GM12878 (cell line): Measurements from ENCODE around the gene ADCY2. TPM values are rescaled to one million over a fixed set of nuclear protein-coding genes. Genes with fewer than 3 reads are reported as not detected.

ENCODE experiments used
- ATAC-seq: fragments of 200-7000 bp; cut with Tn5 transposase; 3 replicates; pipeline ENCODE4 v1.9.1; 2020; ENCODE audit warnings: mild to moderate bottlenecking, moderate library complexity
- BruUV-seq: library from RNA; stranded (reverse); fragments of 400-500 nt; replicated peaks from 2 replicates; lab custom pipeline; 2021; lab: Mats Ljungman, UMichigan
- CTCF ChIA-PET: fragments of 300-600 bp; sonication (Branson Sonifier 250); formaldehyde crosslinking; extraction: SDS; loops from one replicate; lab custom pipeline; 2021; ENCODE audit warnings: inconsistent platforms; lab: Yijun Ruan, JAX
- POLR2A ChIA-PET: fragments of 350-600 bp; formaldehyde crosslinking; extraction: SDS; loops from one replicate; lab custom pipeline; 2021; ENCODE audit warnings: inconsistent platforms; lab: Charles Lee
- RAD21 ChIA-PET: fragments of 300-600 bp; sonication (Branson Sonifier 250); formaldehyde crosslinking; loops from one replicate; lab custom pipeline; 2023; ENCODE audit warnings: antibody characterized with exemption; ENCODE audit not compliant: unreplicated experiment; lab: Charles Lee
- SMC1A ChIA-PET: fragments of 300-600 bp; sonication (Branson Sonifier 250); formaldehyde crosslinking; loops from one replicate; lab custom pipeline; 2023; ENCODE audit not compliant: unreplicated experiment, uncharacterized antibody; lab: Charles Lee
- DNase-seq: peaks from one replicate; pipeline ENCODE4 v3.0.0-alpha.2; 2011; ENCODE audit warnings: low read depth, low spot score
- FAIRE-seq: peaks from 3 replicates; lab custom pipeline; 2011; peaks lifted over from hg19 to GRCh38; lab: Jason Lieb, UNC
- H2AFZ ChIP-seq: 2 replicates; pipeline ENCODE4 v1.6.0; 2011; ENCODE audit warnings: low read depth, low read length, control low read depth; ENCODE audit not compliant: control insufficient read depth
- H3K27ac ChIP-seq: 2 replicates; pipeline ENCODE4 v1.5.1; 2011; ENCODE audit warnings: control low read depth; ENCODE audit not compliant: control insufficient read depth, insufficient read depth
- H3K27me3 ChIP-seq, 2 experiments: replicated peaks in 1 of 2; 2 replicates each; pipeline versions ENCODE4 v1.6.0 to v1.6.1; 2011; ENCODE audit warnings: low read length in 1 of 2; ENCODE audit not compliant: control insufficient read depth in 2 of 2, insufficient read depth in 2 of 2
- H3K36me3 ChIP-seq, 2 experiments: 2 replicates each; pipeline ENCODE4 v1.5.1; 2011; ENCODE audit warnings: low read length in 1 of 2; ENCODE audit not compliant: control insufficient read depth in 2 of 2, insufficient read depth in 2 of 2
- H3K4me1 ChIP-seq: 2 replicates; pipeline ENCODE4 v1.6.1; 2011; ENCODE audit warnings: mild to moderate bottlenecking, low read length, moderate library complexity, mixed read lengths; ENCODE audit not compliant: control insufficient read depth, insufficient read depth
- H3K4me2 ChIP-seq: 2 replicates; pipeline ENCODE4 v1.6.0; 2011; ENCODE audit warnings: control low read depth; ENCODE audit not compliant: control insufficient read depth, insufficient read depth
- H3K4me3 ChIP-seq: fragments of 200-600 bp; sonication (generic); 2 replicates; pipeline ENCODE4 v1.5.1; 2016
- H3K79me2 ChIP-seq: 2 replicates; pipeline ENCODE4 v1.6.0; 2011; ENCODE audit warnings: low read length; ENCODE audit not compliant: control insufficient read depth, insufficient read depth
- H3K9ac ChIP-seq: 2 replicates; pipeline ENCODE4 v1.8.0; 2011; ENCODE audit warnings: low read length, control low read depth, mixed read lengths; ENCODE audit not compliant: control insufficient read depth, insufficient read depth
- H3K9me3 ChIP-seq: replicated peaks from 3 replicates; pipeline ENCODE4 v1.5.1; 2011; ENCODE audit warnings: mild to moderate bottlenecking, low read length; ENCODE audit not compliant: control insufficient read depth, insufficient read depth
- H4K20me1 ChIP-seq: 2 replicates; pipeline ENCODE4 v1.6.0; 2011; ENCODE audit not compliant: control insufficient read depth, insufficient read depth
- CHD2 ChIP-seq: IDR thresholded peaks from 2 replicates; pipeline ENCODE4 v1.6.1; 2011; ENCODE audit warnings: low read depth, low read length, improper control_type of control experiment, borderline replicate concordance
- IKZF2 ChIP-seq, 2 experiments: fragments of 450-650 bp; IDR thresholded peaks; 2 replicates each; pipeline ENCODE4 v1.6.1; 2017; ENCODE audit warnings: mild to moderate bottlenecking in 2 of 2, moderate library complexity in 2 of 2
- RAD21 ChIP-seq: IDR thresholded peaks from 2 replicates; pipeline ENCODE4 v1.6.1; 2011; ENCODE audit warnings: mild to moderate bottlenecking, low read depth, low read length, moderate library complexity; ENCODE audit not compliant: insufficient read depth
- SMC3 ChIP-seq: IDR thresholded peaks from 2 replicates; pipeline ENCODE4 v1.6.1; 2011; ENCODE audit warnings: low read length, improper control_type of control experiment, borderline replicate concordance
- WGBS: methylation state at CpG from one replicate; pipeline ENCODE4 v1.1.6; 2016; ENCODE audit warnings: low lambda C conversion rate; ENCODE audit not compliant: insufficient replicate concordance, insufficient coverage; ENCODE audit errors: missing lambda C conversion rate; 5-methylcytosine and 5-hydroxymethylcytosine counted together
- in situ Hi-C: fragments of 300-500 bp; cut with MboI; formaldehyde crosslinking; loops from 9 replicates; pipeline ENCODE4 v1.14.3; 2018; ENCODE audit warnings: mixed read lengths
- intact Hi-C: fragments of 100-400 bp; cut with micrococcal nuclease; formaldehyde crosslinking; loops from one replicate; pipeline ENCODE4 v1.14.2; 2022; ENCODE audit not compliant: unreplicated experiment
- polyA plus RNA-seq, 11 experiments: library from polyadenylated mRNA; depleted of rRNA in 4 of 11; unstranded in 6 of 11; stranded (reverse) in 5 of 11; fragments of >200 nt; fragmentation: Nextera tagmentation in 4 of 11; fragmentation: Illumina TruSeq in 1 of 11; extraction: Ambion mirVana in 4 of 11; extraction: Trizol in 1 of 11; gene quantifications; 1 replicate in 1 of 11; 2 replicates in 10 of 11; pipeline versions ENCODE4 v1.2.1 to v1.2.3, GENCODE V29; 2011 to 2016; ENCODE audit warnings: inconsistent platforms in 2 of 11, missing spikeins in 2 of 11, low read depth in 1 of 11
- total RNA-seq, 4 experiments: library from RNA; depleted of rRNA in 3 of 4; stranded (reverse); fragments of >200 nt in 3 of 4; fragmentation: Illumina TruSeq in 1 of 4; extraction: Trizol in 1 of 4; gene quantifications; 2 replicates each; pipeline versions ENCODE4 v1.2.1 to v1.2.3, GENCODE V29; 2013 to 2021
- TF ChIP-seq, protein P1 (sequence below): fragments of 450-650 bp; IDR thresholded peaks from 2 replicates; pipeline ENCODE4 v1.6.1; 2017; ENCODE audit warnings: mild to moderate bottlenecking, moderate library complexity
- TF ChIP-seq, protein P2 (sequence below), 3 experiments: IDR thresholded peaks in 2 of 3; conservative IDR thresholded peaks in 1 of 3; 2 replicates each; pipeline ENCODE4 v1.5.1; 2011; ENCODE audit warnings: low read depth in 3 of 3, low read length in 3 of 3, mild to moderate bottlenecking in 3 of 3, control low read depth in 2 of 3, moderate library complexity in 2 of 3, inconsistent platforms in 1 of 3, mixed read lengths in 1 of 3; ENCODE audit not compliant: control insufficient read depth in 2 of 3, insufficient read depth in 1 of 3; ENCODE audit errors: extremely low read depth in 1 of 3

The ADCY2 gene
- total and polyA plus RNA-seq, 10 of the 15 experiments (the other 5 are each of a cell fraction or from before 2014, with no cell fraction given) = 0.07 to 0.26 TPM; not detected in 8

DNA sequence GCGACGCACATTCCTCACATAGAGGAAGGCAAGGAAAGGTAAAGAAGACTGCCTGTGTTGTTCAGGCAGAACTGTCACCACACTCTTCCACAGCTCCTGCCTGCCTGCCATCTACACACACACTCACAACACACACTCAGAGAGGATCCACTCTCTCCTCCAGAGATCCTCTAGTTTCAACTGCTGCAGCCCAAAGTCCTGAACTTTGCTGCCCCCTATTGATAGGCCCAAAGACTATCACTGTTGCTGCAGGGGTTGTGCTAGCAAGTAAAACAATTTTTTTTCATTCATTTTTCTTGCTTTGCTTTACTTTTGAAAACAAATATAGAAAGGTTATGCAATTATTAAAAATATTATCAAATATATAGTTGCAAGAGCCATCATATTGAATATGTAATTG, 460.9 kb downstream of the ADCY2 start:
- no peaks in the 10 kb centered on the region for H3K4me1 ChIP-seq
- H3K4me2 ChIP-seq = no peak overlapping the region
- ChIA-PET SMC1A (interaction anchor here (0.6 to 1.0 kb wide), 2 partner anchors 18 to 103 kb away, joined by 3 read pairs; no protein-coding TSS in a partner anchor), RAD21 (no interaction called here), CTCF (interaction anchor here (0.6 to 2.2 kb wide), 5 partner anchors 13 to 501 kb away, joined by 3 to 8 read pairs (median 5); no protein-coding TSS in a partner anchor), POLR2A (no interaction called here)
- ATAC-seq (peak; percentile 76), DNase-seq (no peak), FAIRE-seq (peak; percentile 41)
- no TSS peak for BruUV-seq
- H3K27me3 ChIP-seq = no peaks in the 10 kb centered on the region
- peaks cover 0 to 15% of the 10 kb centered on the region in 2 experiments; a peak in 3 of 4 replicates for H3K36me3 ChIP-seq
- no peaks in the 10 kb centered on the region for H3K79me2 ChIP-seq
- no peak overlapping the region for H2AFZ ChIP-seq
- H3K27ac ChIP-seq = no peak overlapping the region
- intact Hi-C loops (no loop called here), in situ Hi-C loops (no loop called here)
- H4K20me1 ChIP-seq = no peaks in the 10 kb centered on the region
- TF ChIP-seq, protein P1, sequence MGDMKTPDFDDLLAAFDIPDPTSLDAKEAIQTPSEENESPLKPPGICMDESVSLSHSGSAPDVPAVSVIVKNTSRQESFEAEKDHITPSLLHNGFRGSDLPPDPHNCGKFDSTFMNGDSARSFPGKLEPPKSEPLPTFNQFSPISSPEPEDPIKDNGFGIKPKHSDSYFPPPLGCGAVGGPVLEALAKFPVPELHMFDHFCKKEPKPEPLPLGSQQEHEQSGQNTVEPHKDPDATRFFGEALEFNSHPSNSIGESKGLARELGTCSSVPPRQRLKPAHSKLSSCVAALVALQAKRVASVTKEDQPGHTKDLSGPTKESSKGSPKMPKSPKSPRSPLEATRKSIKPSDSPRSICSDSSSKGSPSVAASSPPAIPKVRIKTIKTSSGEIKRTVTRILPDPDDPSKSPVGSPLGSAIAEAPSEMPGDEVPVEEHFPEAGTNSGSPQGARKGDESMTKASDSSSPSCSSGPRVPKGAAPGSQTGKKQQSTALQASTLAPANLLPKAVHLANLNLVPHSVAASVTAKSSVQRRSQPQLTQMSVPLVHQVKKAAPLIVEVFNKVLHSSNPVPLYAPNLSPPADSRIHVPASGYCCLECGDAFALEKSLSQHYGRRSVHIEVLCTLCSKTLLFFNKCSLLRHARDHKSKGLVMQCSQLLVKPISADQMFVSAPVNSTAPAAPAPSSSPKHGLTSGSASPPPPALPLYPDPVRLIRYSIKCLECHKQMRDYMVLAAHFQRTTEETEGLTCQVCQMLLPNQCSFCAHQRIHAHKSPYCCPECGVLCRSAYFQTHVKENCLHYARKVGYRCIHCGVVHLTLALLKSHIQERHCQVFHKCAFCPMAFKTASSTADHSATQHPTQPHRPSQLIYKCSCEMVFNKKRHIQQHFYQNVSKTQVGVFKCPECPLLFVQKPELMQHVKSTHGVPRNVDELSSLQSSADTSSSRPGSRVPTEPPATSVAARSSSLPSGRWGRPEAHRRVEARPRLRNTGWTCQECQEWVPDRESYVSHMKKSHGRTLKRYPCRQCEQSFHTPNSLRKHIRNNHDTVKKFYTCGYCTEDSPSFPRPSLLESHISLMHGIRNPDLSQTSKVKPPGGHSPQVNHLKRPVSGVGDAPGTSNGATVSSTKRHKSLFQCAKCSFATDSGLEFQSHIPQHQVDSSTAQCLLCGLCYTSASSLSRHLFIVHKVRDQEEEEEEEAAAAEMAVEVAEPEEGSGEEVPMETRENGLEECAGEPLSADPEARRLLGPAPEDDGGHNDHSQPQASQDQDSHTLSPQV = no peak
- TF ChIP-seq, protein P2, sequence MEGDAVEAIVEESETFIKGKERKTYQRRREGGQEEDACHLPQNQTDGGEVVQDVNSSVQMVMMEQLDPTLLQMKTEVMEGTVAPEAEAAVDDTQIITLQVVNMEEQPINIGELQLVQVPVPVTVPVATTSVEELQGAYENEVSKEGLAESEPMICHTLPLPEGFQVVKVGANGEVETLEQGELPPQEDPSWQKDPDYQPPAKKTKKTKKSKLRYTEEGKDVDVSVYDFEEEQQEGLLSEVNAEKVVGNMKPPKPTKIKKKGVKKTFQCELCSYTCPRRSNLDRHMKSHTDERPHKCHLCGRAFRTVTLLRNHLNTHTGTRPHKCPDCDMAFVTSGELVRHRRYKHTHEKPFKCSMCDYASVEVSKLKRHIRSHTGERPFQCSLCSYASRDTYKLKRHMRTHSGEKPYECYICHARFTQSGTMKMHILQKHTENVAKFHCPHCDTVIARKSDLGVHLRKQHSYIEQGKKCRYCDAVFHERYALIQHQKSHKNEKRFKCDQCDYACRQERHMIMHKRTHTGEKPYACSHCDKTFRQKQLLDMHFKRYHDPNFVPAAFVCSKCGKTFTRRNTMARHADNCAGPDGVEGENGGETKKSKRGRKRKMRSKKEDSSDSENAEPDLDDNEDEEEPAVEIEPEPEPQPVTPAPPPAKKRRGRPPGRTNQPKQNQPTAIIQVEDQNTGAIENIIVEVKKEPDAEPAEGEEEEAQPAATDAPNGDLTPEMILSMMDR (IDR thresholded peaks at IDR 0.05 in 2 of 3, conservative IDR thresholded peaks at IDR 0.05 in 1 of 3; ENCODE audit: control insufficient read depth in 2 of 3, extremely low read depth in 1 of 3, insufficient read depth in 1 of 3, low read depth in 3 of 3, low read length in 3 of 3) = peak; percentile 54 to 63 (median 54); a peak in 4 of 6 replicates
- TF ChIP-seq SMC3 = peak; percentile 17; the same call in 1 of the 2 replicates
- TF ChIP-seq IKZF2 (IDR thresholded peaks at IDR 0.05) = no peak
- peak; percentile 60; the same call in 1 of the 2 replicates for TF ChIP-seq RAD21
- no peak for TF ChIP-seq CHD2
- no peaks in the 10 kb centered on the region for H3K9me3 ChIP-seq
- no peak overlapping the region for H3K4me3 ChIP-seq
- 89% methylated on average over 2 of the region's 2 CpGs for WGBS
- no peak overlapping the region for H3K9ac ChIP-seq
